IMR-90 (cell line): Measurements from ENCODE around the gene ETHE1. TPM values are rescaled to one million over a fixed set of nuclear protein-coding genes. Genes with fewer than 3 reads are reported as not detected.
A peak's percentile ranks its signal among the peaks of the same experiment; 100 is the strongest.

Experiments
- ATAC-seq: fragments of 200-7000 bp; cut with Tn5 transposase; 2 replicates; pipeline ENCODE4 v1.9.1; 2020; ENCODE audit warnings: low read depth, mild to moderate bottlenecking, moderate library complexity
- BruUV-seq: library from RNA; stranded (reverse); fragments of 400-500 nt; replicated peaks from 2 replicates; lab custom pipeline; 2021; lab: Mats Ljungman, UMichigan
- CTCF ChIA-PET: fragments of 300-600 bp; formaldehyde crosslinking; extraction: SDS; loops from one replicate; lab custom pipeline; 2021; ENCODE audit warnings: antibody characterized with exemption; lab: Yijun Ruan, JAX
- POLR2A ChIA-PET: fragments of 300-600 bp; sonication (Branson Sonifier 250); formaldehyde crosslinking; loops from one replicate; lab custom pipeline; 2022; ENCODE audit warnings: antibody characterized with exemption; ENCODE audit not compliant: unreplicated experiment; lab: Charles Lee
- DNase-seq: peaks from one replicate; pipeline ENCODE4 v3.0.0; 2013
- H2AFZ ChIP-seq: replicated peaks from 2 replicates; pipeline ENCODE3; 2013; ENCODE audit warnings: low read length, mild to moderate bottlenecking; ENCODE audit not compliant: poor library complexity
- H2AK5ac ChIP-seq: 2 replicates; pipeline ENCODE4 v1.6.1; 2013; ENCODE audit warnings: low read depth, low read length, inconsistent platforms
- H2AK9ac ChIP-seq: replicated peaks from 2 replicates; pipeline ENCODE3; 2013; ENCODE audit warnings: mild to moderate bottlenecking, low read depth, low read length, moderate library complexity; ENCODE audit not compliant: poor library complexity
- H2BK120ac ChIP-seq: 2 replicates; pipeline ENCODE4 v1.6.1; 2013; ENCODE audit warnings: low read depth, low read length, inconsistent platforms
- H2BK15ac ChIP-seq: 3 replicates; pipeline ENCODE4 v1.6.1; 2013; ENCODE audit warnings: low read depth, low read length, inconsistent platforms
- H2BK20ac ChIP-seq: 2 replicates; pipeline ENCODE4 v1.6.1; 2013; ENCODE audit warnings: low read depth, mild to moderate bottlenecking, inconsistent platforms, low read length, moderate library complexity
- H2BK5ac ChIP-seq: 2 replicates; pipeline ENCODE4 v1.6.1; 2013; ENCODE audit warnings: mild to moderate bottlenecking, low read depth, low read length, inconsistent platforms; ENCODE audit not compliant: poor library complexity, severe bottlenecking
- H3K14ac ChIP-seq: replicated peaks from 2 replicates; pipeline ENCODE4 v1.6.1; 2013; ENCODE audit warnings: low read depth, low read length, inconsistent platforms
- H3K18ac ChIP-seq: 2 replicates; pipeline ENCODE4 v1.6.1; 2013; ENCODE audit warnings: low read depth, low read length, control low read depth
- H3K23ac ChIP-seq: 2 replicates; pipeline ENCODE4 v1.6.1; 2013; ENCODE audit warnings: low read depth, low read length, inconsistent platforms
- H3K27ac ChIP-seq: 2 replicates; pipeline ENCODE4 v1.5.1; 2013; ENCODE audit warnings: mild to moderate bottlenecking, control low read depth, low read length; ENCODE audit not compliant: insufficient read depth
- H3K27me3 ChIP-seq: 2 replicates; pipeline ENCODE4 v1.6.1; 2013; ENCODE audit warnings: low read length; ENCODE audit not compliant: control insufficient read depth, insufficient read depth
- H3K36me3 ChIP-seq: 2 replicates; pipeline ENCODE4 v1.6.1; 2013; ENCODE audit warnings: low read length, mixed read lengths; ENCODE audit not compliant: control insufficient read depth, insufficient read depth
- H3K4ac ChIP-seq: 2 replicates; pipeline ENCODE4 v1.6.1; 2013; ENCODE audit warnings: low read depth, low read length, inconsistent platforms
- H3K4me1 ChIP-seq: 2 replicates; pipeline ENCODE4 v1.6.1; 2013; ENCODE audit warnings: low read length, mixed read lengths; ENCODE audit not compliant: control insufficient read depth, insufficient read depth
- H3K4me2 ChIP-seq: 2 replicates; pipeline ENCODE4 v1.6.1; 2013; ENCODE audit warnings: low read depth, mild to moderate bottlenecking, control low read depth, low read length, moderate library complexity
- H3K4me3 ChIP-seq: 2 replicates; pipeline ENCODE4 v1.5.1; 2013; ENCODE audit warnings: low read depth, mild to moderate bottlenecking, control low read depth, low read length, moderate library complexity; ENCODE audit not compliant: insufficient read depth
- H3K56ac ChIP-seq: 2 replicates; pipeline ENCODE4 v1.6.1; 2013; ENCODE audit warnings: low read length, inconsistent platforms; ENCODE audit not compliant: insufficient read depth; ENCODE audit errors: extremely low read depth
- H3K79me1 ChIP-seq, 2 experiments: 2 replicates each; pipeline ENCODE4 v1.6.1; 2013; ENCODE audit warnings: low read length in 2 of 2, inconsistent platforms in 1 of 2, low read depth in 1 of 2
- H3K9ac ChIP-seq: 2 replicates; pipeline ENCODE4 v1.6.1; 2013; ENCODE audit warnings: low read depth, low read length, control low read depth
- H3K9me1 ChIP-seq: 2 replicates; pipeline ENCODE4 v1.6.1; 2013; ENCODE audit warnings: low read length, inconsistent platforms; ENCODE audit not compliant: insufficient read depth
- H3K9me3 ChIP-seq: 2 replicates; pipeline ENCODE4 v1.6.1; 2013; ENCODE audit warnings: low read length; ENCODE audit not compliant: control insufficient read depth, insufficient read depth
- H4K20me1 ChIP-seq: 2 replicates; pipeline ENCODE4 v1.6.1; 2013; ENCODE audit warnings: low read length, inconsistent platforms; ENCODE audit not compliant: insufficient read depth
- H4K5ac ChIP-seq: 2 replicates; pipeline ENCODE4 v1.6.1; 2013; ENCODE audit warnings: mild to moderate bottlenecking, low read depth, low read length, control low read depth
- H4K8ac ChIP-seq, 2 experiments: 2 replicates each; pipeline ENCODE4 v1.6.1; 2013; ENCODE audit warnings: low read depth in 2 of 2, low read length in 2 of 2, control low read depth in 1 of 2, inconsistent platforms in 1 of 2
- H4K91ac ChIP-seq: 2 replicates; pipeline ENCODE4 v1.6.1; 2013; ENCODE audit warnings: low read depth, low read length, inconsistent platforms; ENCODE audit not compliant: insufficient read depth
- BHLHE40 ChIP-seq: fragments of 150-350 bp; IDR thresholded peaks from 2 replicates; pipeline ENCODE4 v1.6.1; 2016; ENCODE audit warnings: mild to moderate bottlenecking, low read depth, low read length
- CEBPB ChIP-seq: IDR thresholded peaks from 2 replicates; pipeline ENCODE4 v1.6.1; 2012; ENCODE audit warnings: low read depth, low read length, improper control_type of control experiment
- CHD1 ChIP-seq: IDR thresholded peaks from 2 replicates; pipeline ENCODE4 v1.6.1; 2012; ENCODE audit warnings: low read depth, low read length, improper control_type of control experiment
- CTCF ChIP-seq: conservative IDR thresholded peaks from 2 replicates; pipeline ENCODE4 v1.5.1; 2012; ENCODE audit warnings: mild to moderate bottlenecking, low read depth, low read length, improper control_type of control experiment
- FOS ChIP-seq: fragments of 150-350 bp; IDR thresholded peaks from 2 replicates; pipeline ENCODE4 v1.6.1; 2016; ENCODE audit warnings: low read depth, low read length
- MAFK ChIP-seq: IDR thresholded peaks from 2 replicates; pipeline ENCODE4 v1.6.1; 2012; ENCODE audit warnings: low read depth, low read length, improper control_type of control experiment
- MAZ ChIP-seq: IDR thresholded peaks from 2 replicates; pipeline ENCODE4 v1.6.1; 2012; ENCODE audit warnings: low read depth, mild to moderate bottlenecking, low read length, improper control_type of control experiment, moderate library complexity, borderline replicate concordance
- MXI1 ChIP-seq: IDR thresholded peaks from 2 replicates; pipeline ENCODE4 v1.6.1; 2012; ENCODE audit warnings: low read depth, mild to moderate bottlenecking, low read length, moderate library complexity, borderline replicate concordance
- NFE2L2 ChIP-seq: fragments of 150-350 bp; IDR thresholded peaks from 2 replicates; pipeline ENCODE4 v1.6.1; 2016; ENCODE audit warnings: low read depth, mild to moderate bottlenecking, low read length
- POLR2A ChIP-seq: IDR thresholded peaks from 2 replicates; pipeline ENCODE4 v1.6.1; 2012; ENCODE audit warnings: mild to moderate bottlenecking, low read depth, low read length
- RAD21 ChIP-seq: IDR thresholded peaks from 2 replicates; pipeline ENCODE4 v1.6.1; 2012; ENCODE audit warnings: low read length, improper control_type of control experiment
- RCOR1 ChIP-seq: IDR thresholded peaks from 2 replicates; pipeline ENCODE4 v1.6.1; 2012; ENCODE audit warnings: mild to moderate bottlenecking, low read length, improper control_type of control experiment; ENCODE audit not compliant: insufficient replicate concordance
- RFX5 ChIP-seq: IDR thresholded peaks from 2 replicates; pipeline ENCODE4 v1.8.0; 2012; ENCODE audit warnings: low read depth, mild to moderate bottlenecking, low read length, moderate library complexity
- SMC3 ChIP-seq: fragments of 150-350 bp; IDR thresholded peaks from 2 replicates; pipeline ENCODE4 v1.6.1; 2016; ENCODE audit warnings: low read depth, mild to moderate bottlenecking, antibody characterized with exemption, low read length, moderate library complexity
- WGBS, 2 experiments: methylation state at CpG; one replicate each; pipeline versions ENCODE4 v1.1.5 to v1.1.7; 2013; ENCODE audit warnings: missing lambda C conversion rate in 2 of 2; ENCODE audit not compliant: insufficient read length in 1 of 2; ENCODE audit errors: extremely low coverage in 2 of 2; 5-methylcytosine and 5-hydroxymethylcytosine counted together
- dilution Hi-C: fragments of 300-500 bp; cut with HindIII; formaldehyde crosslinking; loops from one replicate; pipeline ENCODE4 v1.14.3; 2018; ENCODE audit warnings: low sequenced_read_pairs; ENCODE audit not compliant: unreplicated experiment
- in situ Hi-C: fragments of 300-500 bp; cut with MboI; formaldehyde crosslinking; loops from 3 replicates; pipeline ENCODE4 v1.14.3; 2019; ENCODE audit warnings: low sequenced_read_pairs, inconsistent platforms, mixed read lengths
- intact Hi-C: fragments of 100-400 bp; cut with micrococcal nuclease; formaldehyde crosslinking; loops from 2 replicates; pipeline ENCODE4 v1.10.0; 2022
- polyA plus RNA-seq, 3 experiments: library from polyadenylated mRNA; depleted of rRNA; stranded (reverse); fragments of >200 nt; gene quantifications; 2 replicates each; pipeline ENCODE4 v1.2.3, GENCODE V29; 2012; ENCODE audit warnings: low replicate concordance in 1 of 3
- total RNA-seq: library from RNA; depleted of rRNA; stranded (reverse); fragments of >200 nt; gene quantifications from 2 replicates; pipeline ENCODE4 v1.2.3, GENCODE V29; 2012
- TF ChIP-seq, protein P1 (sequence below): fragments of 150-350 bp; IDR thresholded peaks from 2 replicates; pipeline ENCODE4 v1.6.1; 2017; ENCODE audit warnings: mild to moderate bottlenecking, antibody characterized with exemption, low read length, low read depth

The ETHE1 gene
- total and polyA plus RNA-seq, 2 of the 4 experiments (the other 2 are of a cell fraction): 161 to 233 TPM

GRCh38 chr19:43503501-43504425 is 23.2 kb downstream of the ETHE1 start:
- Histone ChIP-seq H4K5ac (peak overlapping the region; percentile 25), H3K18ac (peak overlapping the region; percentile 40), H3K4ac (peak overlapping the region; percentile 62), H4K8ac (peak overlapping the region; percentile 24 to 86; a peak in 3 of 4 replicates), H3K36me3 (peaks cover 11% of the 10 kb centered on the region), H2BK20ac (no peak overlapping the region), H4K91ac (no peak overlapping the region; the same call in 1 of the 2 replicates), H2BK120ac (no peak overlapping the region), H3K27ac (peak overlapping the region; percentile 82), H2AK5ac (peak overlapping the region; percentile 7; the same call in 1 of the 2 replicates), H3K56ac (peak overlapping the region; percentile 55; the same call in 1 of the 2 replicates), H3K9me3 (no peaks in the 10 kb centered on the region), H3K9me1 (no peaks in the 10 kb centered on the region), H3K4me1 (peaks cover 4% of the 10 kb centered on the region; the same call in 1 of the 2 replicates), H3K27me3 (no peaks in the 10 kb centered on the region), H3K9ac (peak overlapping the region; percentile 89), H3K23ac (peak overlapping the region; percentile 25), H2AK9ac (peak overlapping the region; percentile 84), H2BK15ac (no peak overlapping the region; the same call in 2 of the 3 replicates), H4K20me1 (no peaks in the 10 kb centered on the region; the same call in 1 of the 2 replicates), H3K79me1 (peaks cover 0 to 14% of the 10 kb centered on the region in 2 experiments; a peak in 3 of 4 replicates), H3K4me3 (peak overlapping the region; percentile 88), H3K4me2 (peak overlapping the region; percentile 78), H2BK5ac (peak overlapping the region; percentile 44), H2AFZ (peak overlapping the region; percentile 96), H3K14ac (peak overlapping the region; percentile 73)
- ATAC-seq (peak; percentile 99), DNase-seq (peak; percentile 84)
- in situ Hi-C loops: no loop called here
- BruUV-seq: no TSS peak
- CTCF ChIA-PET: interaction anchor here (0.7 to 2.1 kb wide), 3 partner anchors 16 to 71 kb away, joined by 3 to 9 read pairs (median 4); no protein-coding TSS in a partner anchor
- POLR2A ChIA-PET: no interaction called here
- intact Hi-C loops: loop anchor here (1.0 kb wide), 1 partner anchor 56 kb away; no protein-coding TSS in a partner anchor
- 6% methylated on average over 29 of the region's 64 CpGs; no CpG with 5 or more reads in 1 of the 2 experiments for WGBS, 2 experiments
- dilution Hi-C loops: no loop called here
- peak; percentile 60 for TF ChIP-seq POLR2A
- no peak for TF ChIP-seq CHD1
- TF ChIP-seq FOS: no peak
- no peak for TF ChIP-seq NFE2L2
- no peak for TF ChIP-seq RFX5
- TF ChIP-seq, protein P1, sequence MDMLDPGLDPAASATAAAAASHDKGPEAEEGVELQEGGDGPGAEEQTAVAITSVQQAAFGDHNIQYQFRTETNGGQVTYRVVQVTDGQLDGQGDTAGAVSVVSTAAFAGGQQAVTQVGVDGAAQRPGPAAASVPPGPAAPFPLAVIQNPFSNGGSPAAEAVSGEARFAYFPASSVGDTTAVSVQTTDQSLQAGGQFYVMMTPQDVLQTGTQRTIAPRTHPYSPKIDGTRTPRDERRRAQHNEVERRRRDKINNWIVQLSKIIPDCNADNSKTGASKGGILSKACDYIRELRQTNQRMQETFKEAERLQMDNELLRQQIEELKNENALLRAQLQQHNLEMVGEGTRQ: no peak
- no peak for TF ChIP-seq RCOR1
- TF ChIP-seq CEBPB: no peak
- 0 out of 2 replicates have a peak, but pooled peaks have one; percentile 6 for TF ChIP-seq CTCF
- TF ChIP-seq SMC3: no peak
- TF ChIP-seq MXI1: 0 out of 2 replicates have a peak, but pooled peaks have one; percentile 20
- TF ChIP-seq MAFK: no peak
- TF ChIP-seq RAD21: no peak
- no peak for TF ChIP-seq BHLHE40
- TF ChIP-seq MAZ: peak; percentile 79; the same call in 1 of the 2 replicates
